H1 (cell line): ENCODE data around the gene RECK. TPM values are rescaled to one million over a fixed set of nuclear protein-coding genes. Genes with fewer than 3 reads are reported as not detected.

Experiments used
- CTCF ChIA-PET: fragments of 300-600 bp; sonication (Branson Sonifier 250); formaldehyde crosslinking; loops from one replicate; lab custom pipeline; 2021; ENCODE audit not compliant: partially characterized antibody; lab: Charles Lee
- POLR2A ChIA-PET: fragments of 300-600 bp; sonication (Branson Sonifier 250); formaldehyde crosslinking; loops from one replicate; lab custom pipeline; 2021; ENCODE audit warnings: inconsistent platforms; ENCODE audit not compliant: partially characterized antibody; lab: Charles Lee
- DNase-seq, 2 experiments: peaks; one replicate each; pipeline versions ENCODE4 v3.0.0 to v3.0.0-alpha.2; 2010 to 2022; ENCODE audit warnings: low spot score in 2 of 2, low read depth in 1 of 2, mixed read lengths in 1 of 2
- FAIRE-seq: peaks from 2 replicates; lab custom pipeline; 2011; peaks lifted over from hg19 to GRCh38; lab: Jason Lieb, UNC
- H2AFZ ChIP-seq: 2 replicates; pipeline ENCODE4 v1.8.1; 2012; ENCODE audit warnings: low read length, inconsistent platforms
- H2AK5ac ChIP-seq: 2 replicates; pipeline ENCODE4 v1.6.1; 2013; ENCODE audit warnings: low read depth, low read length
- H2BK120ac ChIP-seq: replicated peaks from 2 replicates; pipeline ENCODE3; 2013; ENCODE audit warnings: low read depth, low read length, inconsistent platforms
- H2BK12ac ChIP-seq: 2 replicates; pipeline ENCODE4 v1.6.1; 2013; ENCODE audit warnings: low read depth, low read length
- H2BK15ac ChIP-seq: 2 replicates; pipeline ENCODE4 v1.6.1; 2013; ENCODE audit warnings: low read length
- H2BK20ac ChIP-seq: 2 replicates; pipeline ENCODE4 v1.6.1; 2013; ENCODE audit warnings: low read length
- H2BK5ac ChIP-seq: 2 replicates; pipeline ENCODE4 v1.6.1; 2013; ENCODE audit warnings: low read depth, low read length
- H3K14ac ChIP-seq: 2 replicates; pipeline ENCODE4 v1.6.1; 2013; ENCODE audit warnings: inconsistent platforms; ENCODE audit not compliant: insufficient read length
- H3K18ac ChIP-seq: 2 replicates; pipeline ENCODE4 v1.6.1; 2013; ENCODE audit warnings: low read length; ENCODE audit errors: extremely low read depth
- H3K23ac ChIP-seq: 2 replicates; pipeline ENCODE4 v1.6.1; 2013; ENCODE audit warnings: inconsistent platforms; ENCODE audit not compliant: insufficient read length
- H3K23me2 ChIP-seq: 2 replicates; pipeline ENCODE4 v1.6.1; 2013; ENCODE audit warnings: low read depth, low read length
- H3K27ac ChIP-seq: 2 replicates; pipeline ENCODE4 v1.6.1; 2011; ENCODE audit warnings: low read depth, low read length, inconsistent platforms
- H3K27me3 ChIP-seq, 4 experiments: replicated peaks in 1 of 4; 1 replicate in 1 of 4; 2 replicates in 3 of 4; pipeline versions ENCODE4 v1.6.1 to v1.8.1; 2011 to 2013; ENCODE audit warnings: low read length in 3 of 4, mild to moderate bottlenecking in 3 of 4, inconsistent platforms in 2 of 4, mixed read lengths in 2 of 4, moderate library complexity in 1 of 4; ENCODE audit not compliant: control insufficient read depth in 3 of 4, insufficient read depth in 3 of 4; ENCODE audit errors: extremely low read depth in 1 of 4
- H3K36me3 ChIP-seq, 4 experiments: 2 replicates each; pipeline versions ENCODE4 v1.6.1 to v1.8.1; 2011 to 2013; ENCODE audit warnings: mild to moderate bottlenecking in 4 of 4, low read length in 3 of 4, moderate library complexity in 2 of 4, control low read depth in 1 of 4, inconsistent platforms in 1 of 4; ENCODE audit not compliant: insufficient read depth in 4 of 4, control insufficient read depth in 2 of 4
- H3K4ac ChIP-seq: replicated peaks from 2 replicates; pipeline ENCODE3; 2013; ENCODE audit warnings: low read length, low read depth, mixed read lengths, inconsistent platforms; ENCODE audit not compliant: insufficient read length
- H3K4me1 ChIP-seq, 4 experiments: replicated peaks in 1 of 4; 1 replicate in 1 of 4; 2 replicates in 3 of 4; pipeline versions ENCODE4 v1.6.1 to v1.8.1; 2011 to 2013; ENCODE audit warnings: low read length in 3 of 4, inconsistent platforms in 2 of 4, mixed read lengths in 1 of 4; ENCODE audit not compliant: insufficient read depth in 4 of 4, control insufficient read depth in 3 of 4
- H3K4me2 ChIP-seq, 2 experiments: 2 replicates each; pipeline versions ENCODE4 v1.6.1 to v1.8.1; 2011 to 2013; ENCODE audit warnings: low read depth in 2 of 2, low read length in 2 of 2, control low read depth in 1 of 2, inconsistent platforms in 1 of 2, mild to moderate bottlenecking in 1 of 2; ENCODE audit not compliant: insufficient read depth in 1 of 2
- H3K4me3 ChIP-seq, 4 experiments: fragments of 200-600, 300-600 bp in 1 of 4; sonication (generic), shearing (Covaris generic), sonication (Bioruptor Twin) in 1 of 4; 2 replicates each; pipeline versions ENCODE4 v1.5.1 to v1.8.1; 2011 to 2016; ENCODE audit warnings: low read length in 4 of 4, low read depth in 3 of 4, control low read depth in 2 of 4, inconsistent platforms in 2 of 4, mild to moderate bottlenecking in 2 of 4, mixed read lengths in 1 of 4, moderate library complexity in 1 of 4; ENCODE audit not compliant: insufficient read depth in 2 of 4; ENCODE audit errors: extremely low read depth in 1 of 4
- H3K56ac ChIP-seq: replicated peaks from 2 replicates; pipeline ENCODE3; 2013; ENCODE audit warnings: low read depth, mild to moderate bottlenecking, mixed read lengths, low read length, inconsistent platforms; ENCODE audit not compliant: insufficient read length
- H3K79me1 ChIP-seq: 2 replicates; pipeline ENCODE4 v1.6.1; 2013; ENCODE audit warnings: low read depth, low read length, control low read depth
- H3K79me2 ChIP-seq, 2 experiments: 2 replicates each; pipeline versions ENCODE4 v1.6.1 to v1.8.1; 2012 to 2013; ENCODE audit warnings: low read length in 2 of 2, mild to moderate bottlenecking in 2 of 2, inconsistent platforms in 1 of 2; ENCODE audit not compliant: insufficient read depth in 2 of 2, control insufficient read depth in 1 of 2
- H3K9ac ChIP-seq, 4 experiments: replicated peaks in 1 of 4; 1 replicate in 1 of 4; 2 replicates in 3 of 4; pipeline versions ENCODE4 v1.6.1 to v1.8.1; 2011 to 2013; ENCODE audit warnings: low read depth in 3 of 4, low read length in 3 of 4, control low read depth in 2 of 4, mild to moderate bottlenecking in 2 of 4, moderate library complexity in 2 of 4, inconsistent platforms in 1 of 4; ENCODE audit errors: extremely low read depth in 1 of 4
- H3K9me3 ChIP-seq, 2 experiments: 2 replicates each; pipeline versions ENCODE4 v1.6.1 to v1.8.1; 2012 to 2013; ENCODE audit warnings: mild to moderate bottlenecking in 2 of 2, moderate library complexity in 2 of 2, control low read depth in 1 of 2, inconsistent platforms in 1 of 2, low read depth in 1 of 2, low read length in 1 of 2, mixed read lengths in 1 of 2; ENCODE audit not compliant: insufficient read depth in 2 of 2
- H4K20me1 ChIP-seq, 2 experiments: replicated peaks in 1 of 2; 2 replicates each; pipeline versions ENCODE3 to v1.8.1; 2011 to 2013; ENCODE audit warnings: inconsistent platforms in 2 of 2, low read length in 2 of 2, mild to moderate bottlenecking in 1 of 2; ENCODE audit not compliant: insufficient read depth in 2 of 2, control insufficient read depth in 1 of 2
- H4K5ac ChIP-seq: 2 replicates; pipeline ENCODE4 v1.6.1; 2013; ENCODE audit warnings: low read length, low read depth, mixed read lengths, inconsistent platforms; ENCODE audit not compliant: insufficient read length
- H4K8ac ChIP-seq: 2 replicates; pipeline ENCODE4 v1.8.0; 2013; ENCODE audit warnings: mild to moderate bottlenecking, moderate library complexity, low read length, inconsistent platforms; ENCODE audit not compliant: insufficient read depth; ENCODE audit errors: extremely low read depth
- H4K91ac ChIP-seq: replicated peaks from 2 replicates; pipeline ENCODE3; 2013; ENCODE audit warnings: low read length, mixed read lengths, inconsistent platforms; ENCODE audit not compliant: insufficient read length
- ATF3 ChIP-seq: IDR thresholded peaks from 2 replicates; pipeline ENCODE4 v1.6.1; 2011; ENCODE audit warnings: low read depth, mild to moderate bottlenecking, low read length; ENCODE audit not compliant: insufficient read depth
- CREB1 ChIP-seq: IDR thresholded peaks from 2 replicates; pipeline ENCODE4 v1.6.1; 2012; ENCODE audit warnings: inconsistent platforms
- EP300 ChIP-seq, 2 experiments: IDR thresholded peaks; 1 replicate in 1 of 2; 2 replicates in 1 of 2; pipeline ENCODE4 v1.6.1; 2011 to 2012; ENCODE audit warnings: low read depth in 2 of 2, low read length in 2 of 2, mild to moderate bottlenecking in 2 of 2, borderline replicate concordance in 1 of 2, inconsistent platforms in 1 of 2, moderate library complexity in 1 of 2
- EZH2 ChIP-seq: fragments of 200-600 bp; sonication (generic); IDR thresholded peaks from 2 replicates; pipeline ENCODE4 v1.7.1; 2012; ENCODE audit warnings: low read depth, mild to moderate bottlenecking, moderate library complexity, low read length, inconsistent platforms; ENCODE audit not compliant: severe bottlenecking
- PHF8 ChIP-seq: fragments of 200-600 bp; sonication (generic); conservative IDR thresholded peaks from 2 replicates; pipeline ENCODE4 v1.7.1; 2012; ENCODE audit warnings: low read depth, mild to moderate bottlenecking, inconsistent platforms, low read length, moderate library complexity
- POLR2A ChIP-seq, 2 experiments: IDR thresholded peaks; 1 replicate in 1 of 2; 2 replicates in 1 of 2; pipeline ENCODE4 v1.6.1; 2011; ENCODE audit warnings: low read depth in 2 of 2, low read length in 2 of 2, mild to moderate bottlenecking in 2 of 2; ENCODE audit errors: control extremely low read depth in 1 of 2
- POU5F1 ChIP-seq: IDR thresholded peaks from 2 replicates; pipeline ENCODE4 v1.6.1; 2011; ENCODE audit warnings: low read depth, mild to moderate bottlenecking, low read length, moderate library complexity
- SAP30 ChIP-seq: fragments of 300-600 bp; sonication (generic); IDR thresholded peaks from 2 replicates; pipeline ENCODE4 v1.7.1; 2012; ENCODE audit warnings: low read length, moderate library complexity, mild to moderate bottlenecking, inconsistent platforms; ENCODE audit not compliant: insufficient read depth, insufficient replicate concordance
- SIN3A ChIP-seq, 2 experiments: IDR thresholded peaks in 1 of 2; conservative IDR thresholded peaks in 1 of 2; 2 replicates each; pipeline ENCODE4 v1.6.1; 2011 to 2012; ENCODE audit warnings: low read length in 2 of 2, improper control_type of control experiment in 1 of 2, low read depth in 1 of 2, mild to moderate bottlenecking in 1 of 2
- SP1 ChIP-seq: IDR thresholded peaks from 2 replicates; pipeline ENCODE4 v1.6.1; 2011; ENCODE audit warnings: low read depth, low read length
- SRF ChIP-seq: IDR thresholded peaks from 2 replicates; pipeline ENCODE4 v1.6.1; 2011; ENCODE audit warnings: mild to moderate bottlenecking, low read depth, low read length, moderate library complexity
- ZNF274 ChIP-seq: IDR thresholded peaks from 2 replicates; pipeline ENCODE4 v1.7.0; 2012; ENCODE audit warnings: low read length, borderline replicate concordance; ENCODE audit errors: extremely low read depth
- WGBS, 2 experiments: shearing (Covaris generic) in 1 of 2; methylation state at CpG; one replicate each; pipeline versions ENCODE4 v1.1.6 to v1.1.7; 2013 to 2015; ENCODE audit warnings: low lambda C conversion rate in 2 of 2, mixed read lengths in 2 of 2, inconsistent platforms in 1 of 2, low coverage in 1 of 2, missing lambda C conversion rate in 1 of 2; ENCODE audit not compliant: insufficient replicate concordance in 2 of 2, insufficient coverage in 1 of 2, insufficient read length in 1 of 2; ENCODE audit errors: extremely low coverage in 1 of 2, missing lambda C conversion rate in 1 of 2; 5-methylcytosine and 5-hydroxymethylcytosine counted together
- polyA plus RNA-seq, 7 experiments: library from polyadenylated mRNA; depleted of rRNA in 3 of 7; stranded (reverse) in 5 of 7; unstranded in 2 of 7; fragments of >200 nt in 5 of 7; fragments of 200-250 nt in 2 of 7; gene quantifications; 1 replicate in 5 of 7; 2 replicates in 1 of 7; 4 replicates in 1 of 7; pipeline versions ENCODE4 v1.2.1 to v1.2.3, GENCODE V29; 2011 to 2013; ENCODE audit warnings: missing spikeins in 2 of 7, mixed read lengths in 2 of 7
- total RNA-seq: library from RNA; stranded (reverse); fragmentation: NEBNext Ultra II Directional; extraction: Animal tissue kit (Norgen Biotek cat#: 25700); gene quantifications from 2 replicates; pipeline ENCODE4 v1.2.1, GENCODE V29; 2021

RECK gene
- total and polyA plus RNA-seq, 2 of the 8 experiments (the other 6 are each of a cell fraction or from before 2014, with no cell fraction given): 5.4 to 9.8 TPM

DNA sequence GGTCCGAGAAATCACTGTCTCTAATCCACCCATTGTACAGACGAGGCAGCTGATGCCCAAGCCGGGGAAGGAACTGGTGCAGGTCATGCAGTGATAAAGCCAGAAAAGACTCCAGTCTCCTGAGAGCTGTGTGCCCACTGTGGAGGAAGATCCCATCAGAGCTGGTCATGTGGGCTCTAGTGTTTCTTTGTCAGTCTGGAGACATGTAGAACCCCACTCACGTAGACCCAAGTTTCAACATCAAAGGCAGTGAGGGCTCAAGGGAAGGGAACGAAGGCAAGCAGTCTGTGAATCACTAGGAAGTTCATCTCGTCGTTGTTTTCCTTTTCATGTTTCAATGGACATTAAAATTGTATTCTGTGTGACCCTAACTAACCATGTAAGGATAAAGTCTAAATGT is 85.3 kb downstream of the RECK start:
- no peak overlapping the region for H3K4me2 ChIP-seq
- no peak for DNase-seq
- H2AFZ ChIP-seq: no peak overlapping the region
- H3K79me1 ChIP-seq: no peaks in the 10 kb centered on the region
- H2BK20ac ChIP-seq: no peak overlapping the region
- TF ChIP-seq SAP30 (no peak), PHF8 (no peak), SRF (no peak), POLR2A (IDR thresholded peaks at IDR 0.05; ENCODE audit: control extremely low read depth in 1 of 2, low read depth in 2 of 2, low read length in 2 of 2) (no peak), SP1 (no peak), EZH2 (no peak), ATF3 (no peak), CREB1 (no peak), EP300 (IDR thresholded peaks at IDR 0.05; ENCODE audit: borderline replicate concordance in 1 of 2, low read depth in 2 of 2, low read length in 2 of 2) (no peak), SIN3A (conservative IDR thresholded peaks at IDR 0.05 in 1 of 2, IDR thresholded peaks at IDR 0.05 in 1 of 2; ENCODE audit: low read depth in 1 of 2, low read length in 2 of 2) (no peak), ZNF274 (no peak), POU5F1 (no peak)
- TF ChIP-seq, all 59 proteins: peak for 0
- H3K27me3 ChIP-seq: no peaks in the 10 kb centered on the region
- H3K79me2 ChIP-seq: no peaks in the 10 kb centered on the region
- no peak overlapping the region for H2BK15ac ChIP-seq
- WGBS, 2 experiments: 87% methylated on average over 7 of the region's 7 CpGs; no CpG with 5 or more reads in 1 of the 2 experiments
- no peak overlapping the region for H3K4me3 ChIP-seq
- H3K4ac ChIP-seq: no peak overlapping the region
- no peak overlapping the region for H2BK120ac ChIP-seq
- H2AK5ac ChIP-seq: no peak overlapping the region
- POLR2A ChIA-PET: no interaction called here
- no peaks in the 10 kb centered on the region for H4K20me1 ChIP-seq
- H3K23ac ChIP-seq: no peak overlapping the region
- H3K56ac ChIP-seq: no peak overlapping the region
- no peak overlapping the region for H2BK12ac ChIP-seq
- H4K5ac ChIP-seq: no peak overlapping the region
- peaks cover 0 to 5% (median 0%) of the 10 kb centered on the region in 4 experiments; a peak in 2 of 8 replicates for H3K36me3 ChIP-seq
- no peak overlapping the region for H2BK5ac ChIP-seq
- no peak overlapping the region for H3K9ac ChIP-seq
- no peak overlapping the region for H4K8ac ChIP-seq
- no peak for FAIRE-seq
- H3K9me3 ChIP-seq: no peaks in the 10 kb centered on the region
- H3K27ac ChIP-seq: no peak overlapping the region
- H3K14ac ChIP-seq: no peak overlapping the region
- no peaks in the 10 kb centered on the region for H3K23me2 ChIP-seq
- H3K18ac ChIP-seq: no peak overlapping the region
- CTCF ChIA-PET: interaction anchor here (1.0 to 1.1 kb wide), 4 partner anchors 18 to 207 kb away, joined by 3 to 4 read pairs (median 4); no protein-coding TSS in a partner anchor
- no peak overlapping the region for H4K91ac ChIP-seq
- no peaks in the 10 kb centered on the region for H3K4me1 ChIP-seq
